Muscle layer of duodenum (tissue), 2 donors: Measurements from ENCODE around the gene RGS19.

Experiments used
- H3K27ac ChIP-seq: one replicate; pipeline ENCODE4 v1.7.0; 2013; ENCODE audit warnings: mild to moderate bottlenecking, low read length
- H3K27me3 ChIP-seq: one replicate; pipeline ENCODE4 v1.7.0; 2013; ENCODE audit warnings: low read depth, mild to moderate bottlenecking, control low read depth, low read length
- H3K36me3 ChIP-seq, 2 donors: one replicate each; pipeline ENCODE4 v1.7.0; 2013; ENCODE audit warnings: low read length in 2 of 2, control low read depth in 1 of 2, mild to moderate bottlenecking in 1 of 2; ENCODE audit not compliant: insufficient read depth in 2 of 2, control insufficient read depth in 1 of 2
- H3K4me1 ChIP-seq, 2 donors: one replicate each; pipeline ENCODE4 v1.7.0; 2013; ENCODE audit warnings: low read length in 2 of 2, mild to moderate bottlenecking in 2 of 2, control low read depth in 1 of 2, moderate library complexity in 1 of 2; ENCODE audit not compliant: insufficient read depth in 2 of 2, control insufficient read depth in 1 of 2
- H3K4me3 ChIP-seq, 2 donors: one replicate each; pipeline ENCODE4 v1.7.0; 2013; ENCODE audit warnings: low read length in 2 of 2, low read depth in 1 of 2, mild to moderate bottlenecking in 1 of 2
- H3K9me3 ChIP-seq, 2 donors: one replicate each; pipeline ENCODE4 v1.7.0; 2013; ENCODE audit warnings: low read length in 2 of 2, control low read depth in 1 of 2, mild to moderate bottlenecking in 1 of 2; ENCODE audit not compliant: control insufficient read depth in 1 of 2
- donor health status: healthy.

Gene RGS19

DNA sequence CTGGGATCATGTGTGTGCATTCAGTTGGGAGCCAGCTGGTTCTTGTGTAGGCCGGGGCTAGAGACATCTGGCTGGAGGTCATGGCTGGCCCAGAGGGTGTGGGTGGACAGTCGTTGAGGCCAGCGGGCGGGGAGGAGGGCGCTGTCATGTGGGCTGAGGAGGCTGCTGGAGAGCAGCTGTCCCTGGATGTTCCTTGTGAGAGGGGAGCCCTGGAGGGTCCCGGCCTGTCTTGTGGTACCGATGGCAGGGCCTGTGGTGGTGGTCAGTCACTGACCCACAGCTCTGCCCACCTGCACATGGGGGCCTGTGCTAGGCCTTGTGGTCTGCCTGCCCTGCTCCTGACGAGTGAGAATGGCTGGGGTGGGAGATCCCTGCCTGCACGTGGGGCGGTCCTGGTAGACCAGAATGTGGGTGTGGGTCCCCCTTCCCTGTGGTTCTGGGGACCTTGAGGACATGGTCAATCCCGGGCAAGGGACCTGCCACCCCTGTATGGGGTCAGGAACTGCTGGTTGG, 45.3 kb downstream of the RGS19 start:
- H3K9me3 ChIP-seq: no peaks in the 10 kb centered on the region
- H3K27me3 ChIP-seq: no peaks in the 10 kb centered on the region
- H3K27ac ChIP-seq: no peak overlapping the region
- peaks cover 0 to 17% of the 10 kb centered on the region in 2 donors for H3K4me1 ChIP-seq
- peaks cover 10 to 49% of the 10 kb centered on the region in 2 donors for H3K36me3 ChIP-seq
- H3K4me3 ChIP-seq: no peak overlapping the region

DNA sequence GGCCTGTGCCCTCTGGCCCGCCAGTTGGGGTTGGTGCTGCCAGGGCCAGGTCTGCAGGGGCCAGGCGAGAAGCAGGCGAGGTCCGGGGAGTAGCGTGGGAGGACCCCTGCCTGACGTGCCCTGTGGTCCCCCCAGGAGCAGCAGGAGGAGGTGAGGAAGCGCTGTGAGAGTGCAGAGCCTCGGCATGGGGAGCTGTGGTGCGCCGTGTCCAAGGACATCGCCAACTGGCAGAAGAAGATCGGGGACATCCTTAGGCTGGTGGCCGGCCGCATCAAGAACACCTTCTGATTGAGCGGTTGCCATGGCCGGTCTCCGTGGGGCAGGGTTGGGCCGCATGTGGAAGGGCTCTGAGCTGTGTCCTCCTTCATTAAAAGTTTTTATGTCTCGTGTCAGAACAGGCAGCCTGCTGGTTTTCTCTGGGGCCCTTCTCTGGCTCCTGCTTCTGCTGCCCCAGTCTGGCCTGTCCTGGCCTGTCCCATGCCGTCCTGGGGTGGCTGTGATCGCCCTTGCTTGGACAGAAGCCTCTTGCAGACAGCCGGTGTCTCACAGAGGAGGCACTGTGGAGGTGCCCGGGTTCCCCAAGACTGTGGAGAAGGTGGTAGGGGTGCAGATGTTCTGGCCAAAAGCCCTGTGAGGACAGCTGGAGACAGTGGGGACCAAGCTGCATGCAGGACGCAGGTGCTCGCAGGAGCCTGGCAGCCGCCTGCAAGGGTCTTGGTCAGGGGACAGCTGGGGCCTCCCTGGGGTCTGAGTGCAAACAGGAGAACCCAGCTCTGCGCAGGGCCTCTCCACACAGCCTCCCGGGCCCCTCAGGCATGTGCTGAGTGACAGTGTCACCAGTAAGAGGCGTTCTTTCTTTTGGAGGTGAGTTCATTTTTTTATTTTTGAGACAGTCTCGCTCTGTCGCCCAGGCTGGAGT, 46.4 kb downstream of the RGS19 start:
- Histone ChIP-seq H3K4me1 (peaks cover 0 to 11% of the 10 kb centered on the region in 2 donors), H3K36me3 (peaks cover 10 to 59% of the 10 kb centered on the region in 2 donors), H3K9me3 (no peaks in the 10 kb centered on the region), H3K27me3 (no peaks in the 10 kb centered on the region), H3K4me3 (no peak overlapping the region), H3K27ac (no peak overlapping the region)

GRCh38 chr20:64031822-64032314, 47.5 kb downstream of the RGS19 start:
- Histone ChIP-seq H3K27ac (no peak overlapping the region), H3K9me3 (no peaks in the 10 kb centered on the region), H3K4me1 (peaks cover 0 to 15% of the 10 kb centered on the region in 2 donors), H3K27me3 (no peaks in the 10 kb centered on the region), H3K36me3 (peaks cover 20 to 70% of the 10 kb centered on the region in 2 donors), H3K4me3 (no peak overlapping the region)

DNA sequence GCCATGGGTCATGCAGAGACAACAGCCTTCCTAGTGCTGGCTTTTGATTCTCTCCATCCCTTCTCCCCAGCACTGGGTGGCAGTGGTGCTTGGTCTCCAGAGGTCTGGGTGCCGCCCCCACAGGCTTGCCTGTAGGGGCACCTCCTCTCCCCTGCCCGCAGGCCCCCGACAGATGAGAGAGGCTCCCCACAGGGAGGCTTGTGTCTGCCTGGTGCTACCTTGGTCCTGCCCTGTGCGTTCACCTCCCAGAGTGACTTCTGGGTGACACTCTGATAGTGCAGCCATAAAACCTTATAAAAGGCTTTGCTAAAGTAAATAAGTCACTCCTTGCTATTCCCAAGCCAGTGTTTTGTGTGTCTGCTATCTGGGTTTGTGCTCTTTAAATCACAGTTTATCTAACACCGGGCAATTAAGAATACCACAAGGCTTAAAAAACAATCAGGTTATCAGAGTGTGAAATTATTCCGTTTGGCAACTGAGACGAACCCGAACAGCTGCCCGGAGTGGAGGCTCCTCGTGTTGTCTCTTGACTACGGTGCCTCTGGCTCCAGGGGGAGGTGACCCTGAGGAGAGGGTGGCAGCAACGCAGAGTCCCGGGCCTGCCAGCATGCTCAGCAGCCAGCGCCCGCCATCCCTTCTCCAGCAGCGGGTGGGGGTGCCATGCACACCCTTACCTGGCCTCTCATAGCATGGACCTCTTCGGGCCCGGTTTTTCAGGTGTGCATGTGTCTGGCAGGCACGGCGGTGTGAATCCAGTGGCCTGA, 48.8 kb downstream of the RGS19 start:
- Histone ChIP-seq H3K27me3 (no peaks in the 10 kb centered on the region), H3K4me1 (peaks cover 0 to 15% of the 10 kb centered on the region in 2 donors), H3K9me3 (no peaks in the 10 kb centered on the region), H3K27ac (no peak overlapping the region), H3K4me3 (no peak overlapping the region), H3K36me3 (peaks cover 27 to 82% of the 10 kb centered on the region in 2 donors)

GRCh38 chr20:64029293-64030117, 49.8 kb downstream of the RGS19 start:
- Histone ChIP-seq H3K27ac (no peak overlapping the region), H3K9me3 (no peaks in the 10 kb centered on the region), H3K4me1 (peaks cover 0 to 18% of the 10 kb centered on the region in 2 donors), H3K27me3 (no peaks in the 10 kb centered on the region), H3K4me3 (no peak overlapping the region), H3K36me3 (peaks cover 31 to 89% of the 10 kb centered on the region in 2 donors)

DNA sequence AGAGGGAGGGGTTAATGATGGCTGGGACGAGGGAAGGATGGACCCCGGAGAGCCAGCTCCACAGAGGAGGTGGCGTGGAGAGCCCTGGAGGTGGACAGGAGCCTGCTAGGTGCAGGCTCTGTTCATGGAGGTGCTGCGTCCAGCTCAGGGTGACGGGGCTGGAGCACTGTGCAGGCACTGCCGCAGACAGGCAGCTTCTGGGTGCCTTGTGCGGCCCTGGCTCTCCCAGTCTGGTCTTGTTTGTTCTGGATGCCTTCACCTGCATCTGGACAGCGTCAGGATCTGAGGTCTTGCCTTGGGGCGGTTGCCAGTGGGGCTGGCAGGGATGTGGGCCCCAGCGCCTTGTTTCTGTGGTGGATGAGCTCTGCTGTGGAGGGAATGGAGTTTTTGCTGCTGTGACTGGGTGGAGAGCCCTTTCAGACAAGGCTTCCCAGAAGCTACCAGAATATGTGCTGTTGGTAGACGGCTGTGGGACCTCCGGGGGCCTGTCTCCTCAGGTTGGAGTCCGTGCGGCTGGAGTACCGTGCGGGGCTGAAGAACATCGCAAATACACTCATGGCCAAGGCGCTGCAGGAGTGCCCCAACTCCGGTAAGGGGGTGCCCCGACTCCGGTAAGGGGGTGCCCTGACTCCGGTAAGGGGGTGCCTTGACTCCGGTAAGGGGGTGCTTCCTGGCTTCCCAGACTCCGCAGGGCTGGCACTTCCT, 51.2 kb downstream of the RGS19 start:
- H3K36me3 ChIP-seq: peaks cover 36 to 93% of the 10 kb centered on the region in 2 donors

GRCh38 chr20:64025826-64026412, 53.4 kb downstream of the RGS19 start:
- Histone ChIP-seq H3K4me3 (no peak overlapping the region), H3K9me3 (no peaks in the 10 kb centered on the region), H3K36me3 (peaks cover 43 to 96% of the 10 kb centered on the region in 2 donors), H3K27me3 (no peaks in the 10 kb centered on the region), H3K4me1 (peaks cover 0 to 25% of the 10 kb centered on the region in 2 donors), H3K27ac (no peak overlapping the region)

More for the DNA sequence above, 51.2 kb downstream of the RGS19 start:
- Histone ChIP-seq H3K27ac (no peak overlapping the region), H3K4me3 (no peak overlapping the region), H3K27me3 (no peaks in the 10 kb centered on the region), H3K9me3 (no peaks in the 10 kb centered on the region), H3K4me1 (peaks cover 0 to 25% of the 10 kb centered on the region in 2 donors)

- Histone ChIP-seq H3K9me3 (no peaks in the 10 kb centered on the region), H3K4me3 (no peak overlapping the region), H3K4me1 (peaks cover 0 to 25% of the 10 kb centered on the region in 2 donors), H3K27me3 (no peaks in the 10 kb centered on the region), H3K36me3 (peaks cover 39 to 91% of the 10 kb centered on the region in 2 donors), H3K27ac (no peak overlapping the region)
These were observed 54.1 kb downstream of the RGS19 start for GRCh38 chr20:64025101-64025825.

GRCh38 chr20:64024141-64024990, 55.0 kb downstream of the RGS19 start:
- H3K27ac ChIP-seq: no peak overlapping the region

More at GRCh38 chr20:64024141-64024990, 55.0 kb downstream of the RGS19 start:
- peaks cover 0 to 25% of the 10 kb centered on the region in 2 donors for H3K4me1 ChIP-seq
- peaks cover 45 to 89% of the 10 kb centered on the region in 2 donors for H3K36me3 ChIP-seq
- no peak overlapping the region for H3K4me3 ChIP-seq
- no peaks in the 10 kb centered on the region for H3K27me3 ChIP-seq
- no peaks in the 10 kb centered on the region for H3K9me3 ChIP-seq
